ENCODE data around the gene UBE4B.

- TF ChIP-seq CTCF (IDR thresholded peaks at IDR 0.05), result no peak
- no peak for TF ChIP-seq EZH2 (IDR thresholded peaks at IDR 0.05)
Observed at GRCh38 chr1:10213186-10213705, 180.5 kb downstream of the UBE4B start.
